ENCODE results near the gene STX18.

Gene STX18

GRCh38 chr4:4406455-4407298, 135.2 kb downstream of the STX18 start:
- no peak for DNase-seq (ENCODE audit: low read depth in 2 of 2, low spot score in 1 of 2)

GRCh38 chr4:4405358-4405962, 136.4 kb downstream of the STX18 start:
- DNase-seq (ENCODE audit: low read depth in 2 of 2, low spot score in 1 of 2) = no peak

- DNase-seq (ENCODE audit: low read depth in 2 of 2, low spot score in 1 of 2) = no peak
Measured at GRCh38 chr4:4402966-4403365, 138.9 kb downstream of the STX18 start.

- DNase-seq (ENCODE audit: low read depth in 2 of 2, low spot score in 1 of 2) = no peak
Measured at GRCh38 chr4:4401036-4401435, 140.8 kb downstream of the STX18 start.

GRCh38 chr4:4398430-4398829, 143.4 kb downstream of the STX18 start:
- DNase-seq (ENCODE audit: low read depth in 2 of 2, low spot score in 1 of 2) = no peak

- no peak for DNase-seq (ENCODE audit: low read depth in 2 of 2, low spot score in 1 of 2)
Measured at GRCh38 chr4:4397441-4397819, 144.4 kb downstream of the STX18 start.

GRCh38 chr4:4396628-4397440, 145.0 kb downstream of the STX18 start:
- no peak for DNase-seq (ENCODE audit: low read depth in 2 of 2, low spot score in 1 of 2)

- no peak for DNase-seq (ENCODE audit: low read depth in 2 of 2, low spot score in 1 of 2)
Measured at GRCh38 chr4:4395849-4396627, 145.8 kb downstream of the STX18 start.

- no peak for DNase-seq (ENCODE audit: low read depth in 2 of 2, low spot score in 1 of 2)
Measured at GRCh38 chr4:4395371-4395770, 146.5 kb downstream of the STX18 start.

- no peak for DNase-seq (ENCODE audit: low read depth in 2 of 2, low spot score in 1 of 2)
Measured at GRCh38 chr4:4394644-4395043, 147.2 kb downstream of the STX18 start.

GRCh38 chr4:4392501-4393183, 149.2 kb downstream of the STX18 start:
- no peak for DNase-seq (ENCODE audit: low read depth in 2 of 2, low spot score in 1 of 2)

GRCh38 chr4:4391866-4392265, 150.0 kb downstream of the STX18 start:
- no peak for DNase-seq (ENCODE audit: low read depth in 2 of 2, low spot score in 1 of 2)

GRCh38 chr4:4390515-4391240, 151.2 kb downstream of the STX18 start:
- DNase-seq (ENCODE audit: low read depth in 2 of 2, low spot score in 1 of 2) = no peak

GRCh38 chr4:4390046-4390445, 151.8 kb downstream of the STX18 start:
- DNase-seq (ENCODE audit: low read depth in 2 of 2, low spot score in 1 of 2) = no peak

- no peak for DNase-seq (ENCODE audit: low read depth in 2 of 2, low spot score in 1 of 2)
Measured at GRCh38 chr4:4388836-4389575, 152.8 kb downstream of the STX18 start.

- no peak for DNase-seq (ENCODE audit: low read depth in 2 of 2, low spot score in 1 of 2)
Measured at GRCh38 chr4:4388311-4388790, 153.5 kb downstream of the STX18 start.

- DNase-seq (ENCODE audit: low read depth in 2 of 2, low spot score in 1 of 2) = no peak
Measured at GRCh38 chr4:4387531-4388310, 154.1 kb downstream of the STX18 start.

GRCh38 chr4:4386736-4387392, 155.0 kb downstream of the STX18 start, which contains the start of gene NSG1:
NSG1 (plus strand) TSS chr4:4387102; CDS start chr4:4387630, 528 bp downstream.
- no peak for DNase-seq (ENCODE audit: low read depth in 2 of 2, low spot score in 1 of 2)
